ENCODE data around the gene VSIG8.

The VSIG8 gene

GRCh38 chr1:159828176-159828575 lies 34.3 kb downstream of the VSIG8 start:
- DNase-seq = no peak

- no peak for DNase-seq
Measured at GRCh38 chr1:159827549-159827948, 34.9 kb downstream of the VSIG8 start.

- no peak for DNase-seq
Measured at GRCh38 chr1:159827102-159827490, 35.4 kb downstream of the VSIG8 start.

GRCh38 chr1:159826441-159827101 lies 35.9 kb downstream of the VSIG8 start, which contains the start of gene SLAMF8:
Gene SLAMF8 (plus strand): TSS chr1:159826873. CDS start chr1:159826899, 26 bp downstream.
- DNase-seq = no peak

- no peak for DNase-seq
Measured at GRCh38 chr1:159825564-159825963, 36.9 kb downstream of the VSIG8 start.

- peak; percentile 98 for DNase-seq
Measured at GRCh38 chr1:159823406-159823805, 39.1 kb downstream of the VSIG8 start.

- peak; percentile 84 for DNase-seq
Measured at GRCh38 chr1:159821171-159821867, 41.1 kb downstream of the VSIG8 start.

- DNase-seq = no peak
Measured at GRCh38 chr1:159817276-159818041, 45.0 kb downstream of the VSIG8 start.

GRCh38 chr1:159815926-159816325 lies 46.5 kb downstream of the VSIG8 start:
- no peak for DNase-seq

GRCh38 chr1:159804924-159805323 lies 57.5 kb downstream of the VSIG8 start:
- no peak for DNase-seq
